Colonic mucosa (tissue), 4 donors: ENCODE measurements around the gene ROR1. TPM values are rescaled to one million over a fixed set of nuclear protein-coding genes. Genes with fewer than 3 reads are reported as not detected.

Source experiments
- DNase-seq: peaks from one replicate; pipeline ENCODE4 v3.0.0-alpha.2; 2020
- H3K27ac ChIP-seq: fragments of 200-600 bp; one replicate; pipeline ENCODE4 v1.8.0; 2021
- H3K27me3 ChIP-seq: fragments of 200-600 bp; one replicate; pipeline ENCODE4 v1.8.0; 2021
- H3K36me3 ChIP-seq: fragments of 200-600 bp; one replicate; pipeline ENCODE4 v1.8.0; 2021
- H3K4me1 ChIP-seq: fragments of 200-600 bp; one replicate; pipeline ENCODE4 v1.8.0; 2021; ENCODE audit warnings: mild to moderate bottlenecking
- H3K4me3 ChIP-seq: fragments of 200-600 bp; one replicate; pipeline ENCODE4 v1.8.0; 2021
- H3K9ac ChIP-seq, 2 donors: one replicate each; pipeline ENCODE4 v1.7.0; 2013; ENCODE audit warnings: control low read depth in 2 of 2, low read depth in 2 of 2, low read length in 2 of 2
- H3K9me3 ChIP-seq: fragments of 200-600 bp; one replicate; pipeline ENCODE4 v1.8.0; 2021
- CTCF ChIP-seq: fragments of 200-600 bp; IDR thresholded peaks from one replicate; pipeline ENCODE4 v1.8.0; 2022; ENCODE audit warnings: antibody characterized with exemption, mild to moderate bottlenecking
- intact Hi-C: fragments of 100-400 bp; cut with DNase I; formaldehyde crosslinking; loops from one replicate; pipeline ENCODE4 v1.14.1; 2022
- total RNA-seq, 2 donors: library from RNA; stranded (reverse); fragmentation: NEBNext Ultra II Directional in 1 of 2; extraction: Animal tissue kit (Norgen Biotek cat#: 25700) in 1 of 2; gene quantifications; one replicate each; pipeline ENCODE4 v1.2.1, GENCODE V29; 2021
- donor health status: healthy.
- donor health status: DM: no; HTN: no; CAD: no.
- donor health status: DM: no; HTN: no; CAD: no.

Gene ROR1
- total RNA-seq, 2 donors from 2014 or later, result 5.1 to 6.8 TPM

DNA sequence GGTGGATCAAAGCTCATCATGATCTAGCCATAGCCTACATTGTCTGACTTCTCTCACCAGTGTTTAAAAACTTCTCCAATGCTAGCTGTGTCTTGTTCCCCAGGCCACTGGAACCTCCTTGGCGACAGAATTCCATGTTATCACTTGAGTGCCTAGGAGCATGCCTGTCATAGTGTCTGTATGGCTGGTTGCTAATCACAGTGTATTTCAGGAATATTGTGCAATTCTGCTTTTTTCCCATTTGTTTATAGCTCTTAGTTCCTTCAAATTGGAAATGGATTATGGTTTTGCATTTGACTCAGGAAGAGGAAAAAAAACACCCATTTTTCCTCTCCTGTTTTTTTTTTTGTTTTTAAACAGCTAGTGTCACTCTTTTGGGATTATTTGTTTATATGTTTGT lies 25.5 kb downstream of the ROR1 start:
- no peak overlapping the region for H3K4me3 ChIP-seq
- no peaks in the 10 kb centered on the region for H3K36me3 ChIP-seq
- H3K27ac ChIP-seq, result no peak overlapping the region
- no peak for TF ChIP-seq CTCF
- H3K27me3 ChIP-seq, result no peaks in the 10 kb centered on the region
- no peak overlapping the region for H3K9ac ChIP-seq
- DNase-seq, result no peak
- no peaks in the 10 kb centered on the region for H3K4me1 ChIP-seq
- H3K9me3 ChIP-seq, result no peaks in the 10 kb centered on the region
- intact Hi-C loops, result no loop called here

GRCh38 chr1:63799820-63800219 lies 26.0 kb downstream of the ROR1 start:
- no peaks in the 10 kb centered on the region for H3K9me3 ChIP-seq
- no peak overlapping the region for H3K4me3 ChIP-seq
- H3K27me3 ChIP-seq, result no peaks in the 10 kb centered on the region
- no peak overlapping the region for H3K9ac ChIP-seq
- no peaks in the 10 kb centered on the region for H3K4me1 ChIP-seq
- DNase-seq, result no peak
- H3K27ac ChIP-seq, result no peak overlapping the region
- H3K36me3 ChIP-seq, result no peaks in the 10 kb centered on the region
- intact Hi-C loops, result no loop called here
- no peak for TF ChIP-seq CTCF

DNA sequence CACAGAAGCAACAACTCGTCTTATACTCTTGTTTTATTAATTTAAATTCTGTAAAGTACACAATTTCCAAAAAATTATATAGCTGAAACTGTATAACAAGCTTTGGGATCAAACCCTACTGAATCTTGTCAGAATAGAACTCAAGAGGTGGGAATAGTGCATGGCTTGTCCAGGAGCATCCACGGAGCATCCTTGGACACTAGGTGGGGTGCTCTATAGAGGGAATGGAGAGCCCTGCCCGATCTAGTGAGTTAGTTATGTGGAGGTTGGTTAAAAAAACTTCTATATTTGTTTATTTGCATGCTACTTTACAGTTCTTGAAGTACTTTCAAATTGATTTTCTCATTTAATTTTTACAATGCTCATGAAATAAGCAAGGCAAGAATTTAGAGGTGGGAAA lies 28.3 kb downstream of the ROR1 start:
- Histone ChIP-seq H3K9ac (no peak overlapping the region), H3K4me3 (no peak overlapping the region), H3K36me3 (no peaks in the 10 kb centered on the region), H3K27me3 (no peaks in the 10 kb centered on the region), H3K27ac (no peak overlapping the region), H3K9me3 (no peaks in the 10 kb centered on the region), H3K4me1 (no peaks in the 10 kb centered on the region)
- DNase-seq, result no peak
- TF ChIP-seq CTCF, result no peak
- intact Hi-C loops, result no loop called here

DNA sequence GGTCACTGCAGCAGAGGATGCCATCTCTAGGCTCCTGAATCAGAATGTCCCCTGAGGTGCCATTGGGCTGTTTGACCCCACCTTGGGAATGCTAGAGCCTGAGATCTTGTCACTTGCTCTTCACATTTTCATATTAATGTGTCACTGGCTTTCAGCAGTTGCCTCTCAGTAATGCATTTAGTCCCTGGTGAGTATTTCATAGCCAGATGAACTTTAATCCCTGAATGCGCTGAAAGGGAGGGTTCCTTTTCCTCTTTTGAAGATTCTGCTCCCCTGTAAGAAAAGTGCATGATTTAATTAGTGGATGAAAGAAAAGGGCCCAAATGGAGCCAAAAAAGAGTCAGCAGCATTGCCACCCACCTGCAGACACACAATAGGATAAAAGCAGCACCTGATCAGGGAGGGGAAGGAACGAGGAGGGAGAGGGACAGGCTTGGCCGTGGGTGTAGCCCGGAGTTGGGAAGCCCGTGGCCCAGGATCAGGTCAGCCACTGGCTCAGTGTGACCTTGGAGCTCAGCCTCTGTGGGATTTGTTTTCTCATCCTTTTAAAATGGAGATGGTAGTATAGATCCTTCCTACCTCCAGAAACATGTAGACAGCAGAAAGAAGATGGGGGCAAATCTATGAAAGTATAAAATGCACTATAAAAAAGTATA lies 31.1 kb downstream of the ROR1 start:
- H3K4me3 ChIP-seq, result no peak overlapping the region
- H3K4me1 ChIP-seq, result no peaks in the 10 kb centered on the region
- no peaks in the 10 kb centered on the region for H3K9me3 ChIP-seq
- no peak overlapping the region for H3K9ac ChIP-seq
- no peaks in the 10 kb centered on the region for H3K36me3 ChIP-seq
- intact Hi-C loops, result no loop called here
- H3K27ac ChIP-seq, result no peak overlapping the region
- DNase-seq, result no peak
- no peak for TF ChIP-seq CTCF
- H3K27me3 ChIP-seq, result no peaks in the 10 kb centered on the region

GRCh38 chr1:63807046-63807445 lies 33.2 kb downstream of the ROR1 start:
- Histone ChIP-seq H3K36me3 (no peaks in the 10 kb centered on the region), H3K9me3 (no peaks in the 10 kb centered on the region), H3K4me3 (no peak overlapping the region), H3K9ac (no peak overlapping the region), H3K4me1 (no peaks in the 10 kb centered on the region), H3K27ac (no peak overlapping the region), H3K27me3 (no peaks in the 10 kb centered on the region)
- DNase-seq, result no peak
- intact Hi-C loops, result no loop called here
- TF ChIP-seq CTCF, result no peak
